ENCODE results near the gene SMYD1. TPM values are rescaled to one million over a fixed set of nuclear protein-coding genes. Genes with fewer than 3 reads are reported as not detected.

The SMYD1 gene
- total RNA-seq, 1 experiment from 2014 or later: not detected

DNA sequence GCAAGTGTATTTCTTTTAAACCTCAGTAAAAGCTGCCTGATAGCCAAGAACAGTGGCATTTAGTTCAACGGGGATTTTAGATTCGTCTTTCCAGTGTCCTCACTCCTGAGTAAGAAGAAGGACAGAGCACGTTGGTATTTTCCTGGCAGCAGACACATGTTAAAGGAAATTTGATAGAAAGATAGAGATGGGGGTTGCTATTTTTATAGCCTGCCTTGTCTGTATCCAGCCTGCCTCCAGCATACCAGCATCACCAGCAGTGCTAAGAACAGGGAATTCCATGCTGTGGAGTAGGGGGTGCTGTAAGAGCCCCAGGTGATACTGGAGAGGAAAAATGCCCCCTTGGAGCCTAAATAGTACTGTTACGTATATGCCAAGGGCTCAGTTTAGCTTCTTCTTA is 1.1 kb upstream of the SMYD1 start:
- RAD21 ChIA-PET (ENCODE audit: low non-redundant PET in 1 of 2, low total read pairs in 2 of 2, uncharacterized antibody in 2 of 2, unreplicated experiment in 2 of 2): no interaction called here
- TF ChIP-seq, protein P1, sequence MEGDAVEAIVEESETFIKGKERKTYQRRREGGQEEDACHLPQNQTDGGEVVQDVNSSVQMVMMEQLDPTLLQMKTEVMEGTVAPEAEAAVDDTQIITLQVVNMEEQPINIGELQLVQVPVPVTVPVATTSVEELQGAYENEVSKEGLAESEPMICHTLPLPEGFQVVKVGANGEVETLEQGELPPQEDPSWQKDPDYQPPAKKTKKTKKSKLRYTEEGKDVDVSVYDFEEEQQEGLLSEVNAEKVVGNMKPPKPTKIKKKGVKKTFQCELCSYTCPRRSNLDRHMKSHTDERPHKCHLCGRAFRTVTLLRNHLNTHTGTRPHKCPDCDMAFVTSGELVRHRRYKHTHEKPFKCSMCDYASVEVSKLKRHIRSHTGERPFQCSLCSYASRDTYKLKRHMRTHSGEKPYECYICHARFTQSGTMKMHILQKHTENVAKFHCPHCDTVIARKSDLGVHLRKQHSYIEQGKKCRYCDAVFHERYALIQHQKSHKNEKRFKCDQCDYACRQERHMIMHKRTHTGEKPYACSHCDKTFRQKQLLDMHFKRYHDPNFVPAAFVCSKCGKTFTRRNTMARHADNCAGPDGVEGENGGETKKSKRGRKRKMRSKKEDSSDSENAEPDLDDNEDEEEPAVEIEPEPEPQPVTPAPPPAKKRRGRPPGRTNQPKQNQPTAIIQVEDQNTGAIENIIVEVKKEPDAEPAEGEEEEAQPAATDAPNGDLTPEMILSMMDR (IDR thresholded peaks at IDR 0.05 in 2 of 3, conservative IDR thresholded peaks at IDR 0.05 in 1 of 3; ENCODE audit: borderline replicate concordance in 1 of 3, insufficient read depth in 1 of 3, low read depth in 2 of 3, low read length in 2 of 3): no peak
- TF ChIP-seq, protein P2, sequence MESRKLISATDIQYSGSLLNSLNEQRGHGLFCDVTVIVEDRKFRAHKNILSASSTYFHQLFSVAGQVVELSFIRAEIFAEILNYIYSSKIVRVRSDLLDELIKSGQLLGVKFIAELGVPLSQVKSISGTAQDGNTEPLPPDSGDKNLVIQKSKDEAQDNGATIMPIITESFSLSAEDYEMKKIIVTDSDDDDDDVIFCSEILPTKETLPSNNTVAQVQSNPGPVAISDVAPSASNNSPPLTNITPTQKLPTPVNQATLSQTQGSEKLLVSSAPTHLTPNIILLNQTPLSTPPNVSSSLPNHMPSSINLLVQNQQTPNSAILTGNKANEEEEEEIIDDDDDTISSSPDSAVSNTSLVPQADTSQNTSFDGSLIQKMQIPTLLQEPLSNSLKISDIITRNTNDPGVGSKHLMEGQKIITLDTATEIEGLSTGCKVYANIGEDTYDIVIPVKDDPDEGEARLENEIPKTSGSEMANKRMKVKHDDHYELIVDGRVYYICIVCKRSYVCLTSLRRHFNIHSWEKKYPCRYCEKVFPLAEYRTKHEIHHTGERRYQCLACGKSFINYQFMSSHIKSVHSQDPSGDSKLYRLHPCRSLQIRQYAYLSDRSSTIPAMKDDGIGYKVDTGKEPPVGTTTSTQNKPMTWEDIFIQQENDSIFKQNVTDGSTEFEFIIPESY (IDR thresholded peaks at IDR 0.05; ENCODE audit: extremely low read depth, insufficient replicate concordance, low read length): no peak
- no peak for TF ChIP-seq YY1 (IDR thresholded peaks at IDR 0.05; ENCODE audit: extremely low read depth, insufficient replicate concordance, low read depth, low read length)
- TF ChIP-seq EZH2 (IDR thresholded peaks at IDR 0.05): no peak
- no peak for TF ChIP-seq POLR2A (IDR thresholded peaks at IDR 0.05; ENCODE audit: borderline replicate concordance, extremely low read depth, insufficient read depth, insufficient read length)
- TF ChIP-seq SP1 (IDR thresholded peaks at IDR 0.05; ENCODE audit: low read depth): no peak
- no peak for TF ChIP-seq SRF (IDR thresholded peaks at IDR 0.05; ENCODE audit: low read depth)
- TF ChIP-seq CEBPB (IDR thresholded peaks at IDR 0.05; ENCODE audit: low read depth): no peak
- TF ChIP-seq, protein P3, sequence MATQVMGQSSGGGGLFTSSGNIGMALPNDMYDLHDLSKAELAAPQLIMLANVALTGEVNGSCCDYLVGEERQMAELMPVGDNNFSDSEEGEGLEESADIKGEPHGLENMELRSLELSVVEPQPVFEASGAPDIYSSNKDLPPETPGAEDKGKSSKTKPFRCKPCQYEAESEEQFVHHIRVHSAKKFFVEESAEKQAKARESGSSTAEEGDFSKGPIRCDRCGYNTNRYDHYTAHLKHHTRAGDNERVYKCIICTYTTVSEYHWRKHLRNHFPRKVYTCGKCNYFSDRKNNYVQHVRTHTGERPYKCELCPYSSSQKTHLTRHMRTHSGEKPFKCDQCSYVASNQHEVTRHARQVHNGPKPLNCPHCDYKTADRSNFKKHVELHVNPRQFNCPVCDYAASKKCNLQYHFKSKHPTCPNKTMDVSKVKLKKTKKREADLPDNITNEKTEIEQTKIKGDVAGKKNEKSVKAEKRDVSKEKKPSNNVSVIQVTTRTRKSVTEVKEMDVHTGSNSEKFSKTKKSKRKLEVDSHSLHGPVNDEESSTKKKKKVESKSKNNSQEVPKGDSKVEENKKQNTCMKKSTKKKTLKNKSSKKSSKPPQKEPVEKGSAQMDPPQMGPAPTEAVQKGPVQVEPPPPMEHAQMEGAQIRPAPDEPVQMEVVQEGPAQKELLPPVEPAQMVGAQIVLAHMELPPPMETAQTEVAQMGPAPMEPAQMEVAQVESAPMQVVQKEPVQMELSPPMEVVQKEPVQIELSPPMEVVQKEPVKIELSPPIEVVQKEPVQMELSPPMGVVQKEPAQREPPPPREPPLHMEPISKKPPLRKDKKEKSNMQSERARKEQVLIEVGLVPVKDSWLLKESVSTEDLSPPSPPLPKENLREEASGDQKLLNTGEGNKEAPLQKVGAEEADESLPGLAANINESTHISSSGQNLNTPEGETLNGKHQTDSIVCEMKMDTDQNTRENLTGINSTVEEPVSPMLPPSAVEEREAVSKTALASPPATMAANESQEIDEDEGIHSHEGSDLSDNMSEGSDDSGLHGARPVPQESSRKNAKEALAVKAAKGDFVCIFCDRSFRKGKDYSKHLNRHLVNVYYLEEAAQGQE (IDR thresholded peaks at IDR 0.05; ENCODE audit: low read depth): no peak
- TF ChIP-seq, protein P4, sequence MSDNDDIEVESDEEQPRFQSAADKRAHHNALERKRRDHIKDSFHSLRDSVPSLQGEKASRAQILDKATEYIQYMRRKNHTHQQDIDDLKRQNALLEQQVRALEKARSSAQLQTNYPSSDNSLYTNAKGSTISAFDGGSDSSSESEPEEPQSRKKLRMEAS (IDR thresholded peaks at IDR 0.05): no peak
- no peak for TF ChIP-seq CBX3 (IDR thresholded peaks at IDR 0.05; ENCODE audit: low read depth)
- no peak for TF ChIP-seq TCF7L2 (IDR thresholded peaks at IDR 0.05; ENCODE audit: borderline replicate concordance, extremely low read depth, insufficient read depth, insufficient read length)
- no peak for TF ChIP-seq EZH2phosphoT487 (IDR thresholded peaks at IDR 0.05; ENCODE audit: borderline replicate concordance)
- TF ChIP-seq FOSL1 (IDR thresholded peaks at IDR 0.05; ENCODE audit: low read depth): no peak
- TF ChIP-seq, protein P5, sequence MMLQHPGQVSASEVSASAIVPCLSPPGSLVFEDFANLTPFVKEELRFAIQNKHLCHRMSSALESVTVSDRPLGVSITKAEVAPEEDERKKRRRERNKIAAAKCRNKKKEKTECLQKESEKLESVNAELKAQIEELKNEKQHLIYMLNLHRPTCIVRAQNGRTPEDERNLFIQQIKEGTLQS (IDR thresholded peaks at IDR 0.05): no peak
- TF ChIP-seq EGR1 (IDR thresholded peaks at IDR 0.05; ENCODE audit: low read depth): no peak
- POLR2A ChIA-PET: interaction anchor here (0.6 kb wide), 1 partner anchor 392 kb away, joined by 4 read pairs; no protein-coding TSS in a partner anchor
- Histone ChIP-seq H3K9me2 (ENCODE audit: insufficient read depth) (no peaks in the 10 kb centered on the region), H3K9ac (ENCODE audit: low read length) (no peak overlapping the region), H3K27ac (ENCODE audit: low read depth, low read length) (no peak overlapping the region), H3K9me3 (ENCODE audit: control insufficient read depth in 1 of 2, insufficient read depth in 1 of 2, low read depth in 1 of 2, low read length in 2 of 2) (no peaks in the 10 kb centered on the region), H4K20me1 (ENCODE audit: insufficient read depth) (no peaks in the 10 kb centered on the region), H3K4me1 (ENCODE audit: control insufficient read depth in 1 of 2, insufficient read depth in 2 of 2, low read length in 2 of 2) (no peaks in the 10 kb centered on the region), H2AFZ (ENCODE audit: low read depth, low read length, poor library complexity, severe bottlenecking) (no peak overlapping the region), H3K27me3 (ENCODE audit: insufficient read depth, low read length) (no peaks in the 10 kb centered on the region), H3K4me3 (replicated peaks in 1 of 2; ENCODE audit: low read depth in 1 of 2, low read length in 2 of 2) (no peak overlapping the region), H3K4me2 (ENCODE audit: low read length) (no peak overlapping the region), H3K79me2 (ENCODE audit: insufficient read depth, low read length) (no peaks in the 10 kb centered on the region), H3K36me3 (ENCODE audit: control insufficient read depth in 1 of 2, insufficient read depth in 2 of 2, low read length in 2 of 2) (no peaks in the 10 kb centered on the region)
- no peak for DNase-seq (ENCODE audit: low read depth, low spot score)
- no TSS peak for BruUV-seq (replicated peaks)
- no peak for ATAC-seq
- intact Hi-C loops (cut with micrococcal nuclease): loop anchor here (10.0 kb wide), 1 partner anchor 388 kb away; the partner anchor contains the start of gene FOXI3
- CTCF ChIA-PET: no interaction called here

Data from HCT116 (cell line).